GM21619 (cell line): ENCODE data around the gene PLPPR1.

Experiments
- ATAC-seq: cut with Tn5 transposase; IDR thresholded peaks from one replicate; pipeline ENCODE4 v1.9.1; 2021; ENCODE audit not compliant: unreplicated experiment

PLPPR1 gene

DNA sequence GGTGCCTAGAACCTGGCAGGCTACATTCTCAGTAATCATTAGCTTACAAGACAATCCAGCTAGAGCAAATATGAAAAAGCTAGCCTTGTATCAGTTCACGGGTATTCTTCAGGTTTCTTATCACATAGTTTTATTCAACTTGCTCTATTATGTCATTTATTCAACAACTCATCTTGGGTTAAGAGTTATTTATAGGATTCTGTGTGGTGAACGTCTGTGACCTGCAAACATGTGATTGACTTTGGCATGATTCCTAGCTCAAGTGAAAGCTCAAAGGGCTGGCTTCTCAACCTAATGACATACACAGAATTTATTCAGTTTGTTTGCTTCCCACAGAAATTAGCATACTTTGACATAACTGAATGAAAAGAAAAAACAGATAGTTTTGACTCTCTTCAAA lies 173.1 kb downstream of the PLPPR1 start:
- ATAC-seq, result no peak

- ATAC-seq, result no peak
Observed at GRCh38 chr9:101209670-101210069, 181.1 kb downstream of the PLPPR1 start.

DNA sequence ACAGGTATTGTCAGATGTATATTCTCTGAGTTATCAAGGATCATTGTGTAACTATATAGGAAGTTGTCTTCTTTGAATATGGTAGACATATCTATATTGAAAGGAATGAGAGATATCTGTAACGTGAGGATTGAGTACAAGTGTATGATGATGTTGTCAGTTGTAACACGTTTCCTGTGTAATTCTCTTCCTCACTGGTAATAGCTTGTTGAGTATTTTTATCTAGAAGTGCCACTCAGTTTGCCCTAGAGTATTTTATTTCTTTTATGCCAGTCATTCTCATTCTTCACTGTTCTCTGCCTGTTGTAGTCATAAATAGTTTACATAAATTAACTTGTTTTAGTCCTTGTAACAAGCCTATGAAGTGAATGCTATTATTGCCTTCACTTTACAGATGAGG lies 184.1 kb downstream of the PLPPR1 start:
- no peak for ATAC-seq

DNA sequence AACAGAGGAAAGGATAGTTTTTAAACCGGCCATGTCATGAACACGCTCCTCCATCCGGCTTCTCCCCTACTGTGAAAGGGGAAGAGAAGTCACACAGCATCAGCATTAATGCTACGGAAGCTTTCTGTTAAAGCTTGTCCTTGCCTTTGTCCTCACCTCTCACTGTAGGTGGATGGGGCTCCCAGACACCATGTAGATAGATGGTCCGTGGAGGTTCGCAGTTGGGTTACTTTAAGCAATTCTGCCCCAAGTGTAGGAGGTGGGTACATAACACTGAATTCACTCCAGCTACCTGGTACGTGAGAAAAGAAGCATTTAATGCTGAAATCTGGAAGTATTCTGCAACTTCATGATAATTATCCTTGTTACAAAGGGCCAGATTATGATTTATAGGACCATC lies 190.5 kb downstream of the PLPPR1 start:
- ATAC-seq, result no peak

- ATAC-seq, result no peak
Observed at GRCh38 chr9:101220341-101220740, 191.8 kb downstream of the PLPPR1 start.

DNA sequence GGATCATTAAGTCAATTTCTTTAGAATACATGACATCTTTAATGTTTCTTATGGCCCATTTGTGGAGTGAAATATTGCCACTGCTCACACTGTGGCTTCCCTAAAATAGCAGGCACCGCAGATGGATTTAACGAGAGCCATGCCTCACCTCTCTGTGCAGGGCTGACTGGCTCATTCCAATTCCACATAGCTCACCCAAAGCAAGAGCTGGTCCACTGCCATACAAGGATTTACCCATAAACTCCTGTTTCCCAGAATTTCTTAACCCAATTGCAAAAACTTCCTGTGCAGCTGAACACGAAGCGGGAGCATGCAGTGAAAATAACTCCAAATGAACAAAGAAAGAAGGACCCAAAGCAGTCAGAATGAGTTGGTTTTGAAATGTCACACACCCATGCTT lies 196.7 kb downstream of the PLPPR1 start:
- no peak for ATAC-seq

GRCh38 chr9:101226161-101226560 lies 197.6 kb downstream of the PLPPR1 start:
- ATAC-seq, result no peak

DNA sequence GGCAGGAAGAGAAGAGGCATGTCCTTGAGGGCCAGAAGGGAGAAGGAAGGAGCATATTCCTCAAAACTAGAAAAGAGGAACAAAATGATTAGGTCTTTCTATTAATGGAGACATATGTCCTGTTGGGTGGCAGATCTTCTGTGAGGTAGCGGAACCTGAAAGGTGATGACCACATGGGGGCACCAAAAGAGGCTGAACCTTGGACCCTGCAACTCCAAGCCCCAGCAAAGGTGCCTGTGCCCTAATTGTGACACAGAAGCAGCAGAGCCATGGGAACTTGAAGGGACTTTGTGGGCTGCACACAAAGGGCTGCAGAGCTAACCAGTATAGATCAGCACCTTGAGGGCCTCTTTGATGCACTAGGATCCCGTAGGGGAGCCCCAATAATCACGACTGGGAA lies 198.3 kb downstream of the PLPPR1 start:
- ATAC-seq, result no peak

- no peak for ATAC-seq
Observed at GRCh38 chr9:101229606-101230005, 201.1 kb downstream of the PLPPR1 start.

- ATAC-seq, result no peak
Observed at GRCh38 chr9:101232405-101232977, 204.0 kb downstream of the PLPPR1 start.

GRCh38 chr9:101235105-101235866 lies 206.8 kb downstream of the PLPPR1 start:
- ATAC-seq, result no peak

DNA sequence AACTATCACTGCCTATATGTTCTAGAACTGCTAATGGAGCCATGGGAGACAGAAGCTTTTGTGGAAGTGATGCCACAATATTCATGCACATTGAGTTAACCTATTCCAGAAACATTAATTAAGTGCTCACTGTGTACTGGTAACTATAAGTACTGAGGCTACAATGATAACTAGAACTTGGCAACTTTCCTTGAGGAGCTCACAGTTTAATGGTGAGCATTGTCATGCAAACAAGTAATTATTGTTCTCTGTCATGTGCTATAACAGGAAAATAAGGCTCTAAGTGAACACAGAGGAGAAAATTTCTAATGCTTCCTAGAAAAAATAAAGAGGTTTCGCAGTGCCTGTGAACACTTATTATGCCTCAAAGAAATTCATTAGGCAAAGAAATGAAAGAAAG lies 214.1 kb downstream of the PLPPR1 start:
- no peak for ATAC-seq

- ATAC-seq, result no peak
Observed at GRCh38 chr9:101246691-101247090, 218.2 kb downstream of the PLPPR1 start.

- ATAC-seq, result no peak
Observed at GRCh38 chr9:101247297-101247696, 218.8 kb downstream of the PLPPR1 start.

- ATAC-seq, result no peak
Observed at GRCh38 chr9:101254733-101255433, 226.4 kb downstream of the PLPPR1 start.

GRCh38 chr9:101264727-101265126 lies 236.2 kb downstream of the PLPPR1 start:
- ATAC-seq, result no peak

- no peak for ATAC-seq
Observed at GRCh38 chr9:101265261-101265660, 236.7 kb downstream of the PLPPR1 start.

DNA sequence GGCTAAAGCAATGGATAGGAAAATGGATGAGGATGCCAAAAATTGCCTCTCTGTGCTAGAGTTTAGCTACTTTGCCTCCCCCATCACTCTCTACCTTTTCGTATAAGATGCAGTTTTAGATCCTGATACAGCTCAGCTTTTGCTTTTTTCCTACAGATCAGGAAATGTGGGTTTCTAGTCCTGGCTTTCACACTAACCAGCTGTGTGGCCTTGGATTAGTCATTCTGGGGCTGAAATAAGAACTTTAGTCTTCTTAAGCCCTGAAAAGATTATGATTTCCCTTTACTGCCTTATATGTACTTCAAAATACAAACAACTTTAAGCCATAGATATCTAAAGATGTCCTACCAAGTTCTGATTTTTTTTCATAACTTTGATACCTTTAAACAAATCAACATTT lies 239.9 kb downstream of the PLPPR1 start:
- ATAC-seq, result no peak

DNA sequence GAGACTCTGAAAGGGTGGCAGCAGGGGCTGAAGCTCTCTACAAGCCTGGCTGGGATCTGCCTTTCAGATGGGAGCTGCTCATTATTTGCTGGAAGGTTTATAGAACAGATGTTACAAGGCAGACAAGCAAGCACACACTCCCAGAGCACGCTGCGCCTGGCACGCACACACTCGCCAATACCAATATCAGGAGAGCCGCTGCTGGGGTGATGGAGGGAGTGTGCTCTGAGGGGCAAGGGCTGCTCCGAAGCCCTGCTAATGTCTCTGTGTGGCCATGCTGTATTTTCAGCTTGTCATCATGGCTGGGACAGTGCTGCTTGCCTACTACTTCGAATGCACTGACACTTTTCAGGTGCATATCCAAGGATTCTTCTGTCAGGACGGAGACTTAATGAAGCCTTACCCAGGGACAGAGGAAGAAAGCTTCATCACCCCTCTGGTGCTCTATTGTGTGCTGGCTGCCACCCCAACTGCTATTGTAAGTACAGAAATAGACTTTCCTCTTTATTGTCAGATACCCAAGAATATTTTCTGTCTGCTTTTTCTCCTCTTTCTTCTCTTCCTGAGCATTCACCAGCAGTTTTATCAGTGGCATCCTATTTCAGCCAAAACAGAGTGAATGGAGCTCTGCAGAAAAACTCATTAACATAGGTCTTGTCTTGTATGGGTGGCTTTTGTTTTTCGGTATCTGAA lies 241.2 kb downstream of the PLPPR1 start:
- ATAC-seq, result no peak

- ATAC-seq, result no peak
Observed at GRCh38 chr9:101270302-101270701, 241.8 kb downstream of the PLPPR1 start.

- ATAC-seq, result no peak
Observed at GRCh38 chr9:101271102-101271501, 242.6 kb downstream of the PLPPR1 start.
